Heart left ventricle (tissue), 16 donors: Measurements from ENCODE around the gene RAB44. TPM values are rescaled to one million over a fixed set of nuclear protein-coding genes. Genes with fewer than 3 reads are reported as not detected.

Experiments
- ATAC-seq, 4 donors: fragments of 200-7000 bp; cut with Tn5 transposase; one replicate each; pipeline ENCODE4 v1.9.1; 2020 to 2022; ENCODE audit warnings: moderate library complexity in 4 of 4, mild to moderate bottlenecking in 3 of 4, moderate number of reproducible peaks in 1 of 4
- DNase-seq, 5 donors: peaks; one replicate each; pipeline ENCODE4 v3.0.0-alpha.2; 2020
- H3K27ac ChIP-seq, 12 donors: fragments of 200-600 bp; sonication (generic) in 4 of 12; one replicate each; pipeline versions ENCODE4 v1.5.0 to v1.8.0; 2016 to 2022; ENCODE audit warnings: mild to moderate bottlenecking in 2 of 12
- H3K27me3 ChIP-seq, 9 donors: fragments of 200-600 bp; sonication (generic) in 2 of 9; one replicate each; pipeline versions ENCODE4 v1.5.1 to v1.8.0; 2016 to 2022; ENCODE audit warnings: mild to moderate bottlenecking in 3 of 9
- H3K36me3 ChIP-seq, 9 donors: fragments of 200-600 bp; sonication (generic) in 2 of 9; one replicate each; pipeline versions ENCODE4 v1.5.0 to v1.8.0; 2018 to 2022; ENCODE audit warnings: mild to moderate bottlenecking in 2 of 9
- H3K4me1 ChIP-seq, 12 donors: fragments of 200-600 bp; sonication (generic) in 4 of 12; one replicate each; pipeline versions ENCODE4 v1.5.0 to v1.8.0; 2016 to 2022; ENCODE audit warnings: mild to moderate bottlenecking in 3 of 12
- H3K4me3 ChIP-seq, 12 donors: fragments of 200-600 bp; sonication (generic) in 4 of 12; one replicate each; pipeline versions ENCODE4 v1.5.0 to v1.8.0; 2017 to 2022; ENCODE audit warnings: mild to moderate bottlenecking in 9 of 12, moderate library complexity in 4 of 12
- H3K9me3 ChIP-seq, 12 donors: fragments of 200-600 bp; sonication (generic) in 4 of 12; one replicate each; pipeline versions ENCODE4 v1.5.0 to v1.8.0; 2016 to 2022; ENCODE audit warnings: mild to moderate bottlenecking in 1 of 12
- CTCF ChIP-seq, 12 donors: fragments of 200-600 bp; sonication (generic) in 4 of 12; IDR thresholded peaks; one replicate each; pipeline versions ENCODE4 v1.5.0 to v1.8.0; 2018 to 2022; ENCODE audit warnings: antibody characterized with exemption in 12 of 12, mild to moderate bottlenecking in 5 of 12
- POLR2A ChIP-seq, 2 donors: fragments of 450-650 bp; IDR thresholded peaks; one replicate each; pipeline ENCODE4 v1.6.1; 2017; ENCODE audit warnings: antibody characterized with exemption in 2 of 2, mild to moderate bottlenecking in 2 of 2, moderate library complexity in 2 of 2
- WGBS, 4 donors: extraction: QIAGEN DNeasy Blood & Tissue Kit in 2 of 4; methylation state at CpG; one replicate each; pipeline versions ENCODE4 v1.1.5 to v1.1.7; 2013 to 2018; 5-methylcytosine and 5-hydroxymethylcytosine counted together
- intact Hi-C, 10 donors: fragments of 100-400 bp; cut with DNase I; formaldehyde crosslinking; loops; one replicate each; pipeline versions ENCODE4 v1.11.1 to v1.14.2; 2022
- long read RNA-seq, 3 donors: library from polyadenylated mRNA; unstranded; transcript quantifications; one replicate each; pipeline ENCODE4 v2.0.0, GENCODE V29; 2020 to 2021
- polyA plus RNA-seq, 2 donors: library from polyadenylated mRNA; stranded (reverse); fragments of 200-250 nt; gene quantifications; one replicate each; pipeline ENCODE4 v1.2.3, GENCODE V29; 2013
- total RNA-seq, 9 donors: library from RNA; depleted of rRNA in 2 of 9; stranded (reverse); fragments of >200 nt in 2 of 9; fragmentation: NEBNext Ultra II Directional in 3 of 9; extraction: Animal tissue kit (Norgen Biotek cat#: 25700) in 3 of 9; gene quantifications; one replicate each; pipeline versions ENCODE4 v1.1.0 to v1.2.4, GENCODE V29; 2016 to 2023
- donor health status: ischemic (EF 13 %, LVEDD 7.1; RV severe dilation, severe dysfunction).
- donor health status: healthy with polysubstance abuse.
- donor health status: DM: no; HTN: yes; CAD: no.
- donor health status: DM: no; HTN: no; CAD: no.
- donor health status: ischemic (EF 25% LVEDD 6.9; RV normal size, moderate dysfunction).
- donor health status: ischemic (EF 25% LVEDD 5.7; RV mildly dilated, moderate dysfunction).
- donor health status: healthy.
- donor health status: DM: yes; HTN: yes; CAD: no.
- donor health status: ischemic (EF 35%, LVEDD 5.7; RV mildly dilated, moderate dysfunction).
- donor health status: nonischemic (EF 11% LVEDD 7.7; RV severe dilation, severe dysfunction).
- donor health status: DM: yes; HTN: yes; CAD: no.
- donor health status: PGD.
- donor health status: ischemic (EF 29% LVEDD 5.4; RV normal size, mild dysfunction).
- donor health status: nonischemic (EF 23%, LVEDD 6.1; RV moderate dilation, normal function).

The RAB44 gene
- under 1 TPM in 5 of 9 donors, not detected in 4; 0.06 to 0.32 (median 0.09) TPM for total RNA-seq
- under 1 TPM in 1 of 2 donors, not detected in 1; 0.04 TPM for polyA plus RNA-seq
- long read RNA-seq, donor 1, result 0 reads
- long read RNA-seq, donor 2, result 0 reads
- long read RNA-seq, donor 3, result 0 reads

- H3K4me1 ChIP-seq, result peaks cover 0 to 28% (median 9%) of the 10 kb centered on the region in 12 donors
- H3K4me3 ChIP-seq, result peak within 1 kb of the TSS in 1 of 12 donors; percentile 6
- DNase-seq (peak in 1 of 5 donors; percentile 46), ATAC-seq (peak in 1 of 4 donors; percentile 19)
- no peaks in the 10 kb centered on the region for H3K9me3 ChIP-seq
- WGBS, 4 donors, result 76 to 86% (median 82%) methylated on average over 7 of the region's 7 CpGs
- TF ChIP-seq CTCF (IDR thresholded peaks at IDR 0.05) (no peak), POLR2A (IDR thresholded peaks at IDR 0.05) (no peak)
- H3K36me3 ChIP-seq, result no peaks in the 10 kb centered on the region
- H3K27me3 ChIP-seq, result no peaks in the 10 kb centered on the region
- no peak within 1 kb of the TSS for H3K27ac ChIP-seq
- intact Hi-C loops, result loop anchor here in 1 of 10 donors (10.0 kb wide), 1 partner anchor 283 kb away; no protein-coding TSS in a partner anchor
These were observed at the start of gene RAB44 for GRCh38 chr6:36697481-36697903. TSS of gene RAB44 (plus strand) at chr6:36697826. CDS start at chr6:36704236, 6,410 bp downstream.

- WGBS, 4 donors, result 80 to 87% (median 84%) methylated on average over 3 of the region's 3 CpGs
- no peaks in the 10 kb centered on the region for H3K9me3 ChIP-seq
- TF ChIP-seq CTCF (IDR thresholded peaks at IDR 0.05) (no peak), POLR2A (IDR thresholded peaks at IDR 0.05) (no peak)
- no peak overlapping the region for H3K27ac ChIP-seq
- no peak for DNase-seq
- H3K27me3 ChIP-seq, result no peaks in the 10 kb centered on the region
- H3K4me1 ChIP-seq, result peaks cover 0 to 38% (median 0%) of the 10 kb centered on the region in 12 donors
- no peak overlapping the region for H3K4me3 ChIP-seq
- no peak for ATAC-seq
- H3K36me3 ChIP-seq, result no peaks in the 10 kb centered on the region
- intact Hi-C loops, result no loop called here
These were observed 48.5 kb upstream of the RAB44 start for GRCh38 chr6:36649086-36649485.

GRCh38 chr6:36649701-36650484 is 47.7 kb upstream of the RAB44 start:
- ATAC-seq (no peak), DNase-seq (no peak)
- Histone ChIP-seq H3K4me1 (peaks cover 0 to 30% (median 0%) of the 10 kb centered on the region in 12 donors), H3K4me3 (no peak overlapping the region), H3K9me3 (no peaks in the 10 kb centered on the region), H3K36me3 (no peaks in the 10 kb centered on the region), H3K27me3 (no peaks in the 10 kb centered on the region), H3K27ac (no peak overlapping the region)
- 60 to 70% (median 69%) methylated on average over 13 of the region's 13 CpGs for WGBS, 4 donors
- TF ChIP-seq CTCF (IDR thresholded peaks at IDR 0.05) (no peak), POLR2A (IDR thresholded peaks at IDR 0.05) (no peak)
- intact Hi-C loops, result no loop called here

GRCh38 chr6:36650848-36651478 is 46.7 kb upstream of the RAB44 start:
- H3K27me3 ChIP-seq, result no peaks in the 10 kb centered on the region
- no peaks in the 10 kb centered on the region for H3K9me3 ChIP-seq
- 39 to 51% (median 46%) methylated on average over 2 of the region's 2 CpGs for WGBS, 4 donors
- no peak overlapping the region for H3K27ac ChIP-seq
- intact Hi-C loops, result no loop called here
- H3K4me3 ChIP-seq, result no peak overlapping the region
- no peak for TF ChIP-seq CTCF (IDR thresholded peaks at IDR 0.05)
- no peak for TF ChIP-seq POLR2A (IDR thresholded peaks at IDR 0.05)
- H3K36me3 ChIP-seq, result no peaks in the 10 kb centered on the region
- H3K4me1 ChIP-seq, result peaks cover 0 to 25% (median 0%) of the 10 kb centered on the region in 12 donors
- DNase-seq, result no peak
- peak in 2 of 4 donors; percentile 38 to 55 for ATAC-seq
